PC-3 (cell line): ENCODE results near the gene F2RL3.

Experiments used
- EZH2 ChIP-seq: fragments of 300-600 bp; sonication (generic); IDR thresholded peaks from one replicate; pipeline ENCODE4 v1.6.1; 2017; ENCODE audit warnings: antibody characterized with exemption, mild to moderate bottlenecking, low read length; ENCODE audit not compliant: unreplicated experiment
- TF ChIP-seq, protein P1 (sequence below): fragments of 300-600 bp; sonication (generic); conservative IDR thresholded peaks from 2 replicates; pipeline ENCODE4 v1.5.1; 2017; ENCODE audit warnings: antibody characterized with exemption, low read depth, mild to moderate bottlenecking, low read length

DNA sequence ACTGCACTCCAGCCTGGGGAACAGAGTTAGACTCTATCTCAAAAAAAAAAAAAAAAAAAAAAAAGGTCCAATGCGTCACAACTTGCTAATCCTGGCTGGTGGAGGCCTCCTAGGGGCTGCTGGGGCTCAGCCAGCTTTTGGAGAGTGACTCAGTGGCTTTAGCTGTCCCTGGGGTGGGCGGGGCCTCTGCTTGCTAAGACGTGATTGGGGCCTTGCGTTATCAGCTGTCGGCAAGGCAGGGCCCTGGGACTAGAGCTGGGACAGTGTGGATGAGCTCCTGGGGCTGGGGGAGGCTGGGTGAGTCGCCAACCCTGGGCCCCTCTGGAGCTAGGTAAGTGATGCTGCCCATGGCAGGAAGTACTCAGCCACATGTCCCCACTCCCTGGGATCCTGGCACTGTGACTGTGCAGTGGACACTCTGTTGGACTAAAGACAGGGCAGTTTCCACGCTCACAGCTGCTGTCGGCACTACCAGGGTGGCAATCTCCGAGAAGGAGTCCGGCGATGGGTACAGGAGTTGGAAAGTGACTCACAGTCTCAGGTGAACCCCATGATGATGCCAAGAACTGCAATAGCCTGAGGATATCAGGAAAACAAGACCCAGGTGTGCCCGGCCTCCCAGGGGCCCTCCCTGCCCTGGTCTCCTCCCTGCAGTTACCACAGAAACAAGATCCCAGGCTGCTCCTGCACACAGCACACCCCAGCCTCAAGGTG lies 32.2 kb downstream of the F2RL3 start:
- TF ChIP-seq, protein P1, sequence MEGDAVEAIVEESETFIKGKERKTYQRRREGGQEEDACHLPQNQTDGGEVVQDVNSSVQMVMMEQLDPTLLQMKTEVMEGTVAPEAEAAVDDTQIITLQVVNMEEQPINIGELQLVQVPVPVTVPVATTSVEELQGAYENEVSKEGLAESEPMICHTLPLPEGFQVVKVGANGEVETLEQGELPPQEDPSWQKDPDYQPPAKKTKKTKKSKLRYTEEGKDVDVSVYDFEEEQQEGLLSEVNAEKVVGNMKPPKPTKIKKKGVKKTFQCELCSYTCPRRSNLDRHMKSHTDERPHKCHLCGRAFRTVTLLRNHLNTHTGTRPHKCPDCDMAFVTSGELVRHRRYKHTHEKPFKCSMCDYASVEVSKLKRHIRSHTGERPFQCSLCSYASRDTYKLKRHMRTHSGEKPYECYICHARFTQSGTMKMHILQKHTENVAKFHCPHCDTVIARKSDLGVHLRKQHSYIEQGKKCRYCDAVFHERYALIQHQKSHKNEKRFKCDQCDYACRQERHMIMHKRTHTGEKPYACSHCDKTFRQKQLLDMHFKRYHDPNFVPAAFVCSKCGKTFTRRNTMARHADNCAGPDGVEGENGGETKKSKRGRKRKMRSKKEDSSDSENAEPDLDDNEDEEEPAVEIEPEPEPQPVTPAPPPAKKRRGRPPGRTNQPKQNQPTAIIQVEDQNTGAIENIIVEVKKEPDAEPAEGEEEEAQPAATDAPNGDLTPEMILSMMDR, result no peak
- no peak for TF ChIP-seq EZH2
